Activated naive CD8-positive, alpha-beta T cell treated with anti-CD3 and anti-CD28 coated beads for 36 hours (primary cell): ENCODE results near the gene DNPH1. TPM values are rescaled to one million over a fixed set of nuclear protein-coding genes. Genes with fewer than 3 reads are reported as not detected.

ENCODE experiments used
- DNase-seq: peaks from one replicate; pipeline ENCODE4 v3.0.0; 2021
- H3K27ac Mint-ChIP-seq: one replicate; pipeline ENCODE4 v1.8.0; 2022; ENCODE audit warnings: mild to moderate bottlenecking, moderate library complexity, mixed read lengths
- H3K27me3 Mint-ChIP-seq: one replicate; pipeline ENCODE4 v1.8.0; 2022; ENCODE audit warnings: mild to moderate bottlenecking, mixed read lengths
- H3K36me3 Mint-ChIP-seq: one replicate; pipeline ENCODE4 v1.8.0; 2021; ENCODE audit warnings: mild to moderate bottlenecking, mixed read lengths
- H3K4me1 Mint-ChIP-seq: one replicate; pipeline ENCODE4 v1.8.0; 2021; ENCODE audit warnings: mixed read lengths
- H3K4me3 Mint-ChIP-seq: one replicate; pipeline ENCODE4 v1.8.0; 2022; ENCODE audit warnings: mild to moderate bottlenecking, moderate library complexity, mixed read lengths
- H3K9me3 Mint-ChIP-seq: one replicate; pipeline ENCODE4 v1.8.0; 2022; ENCODE audit warnings: mixed read lengths
- total RNA-seq, 2 experiments: library from RNA; stranded (reverse); gene quantifications; one replicate each; pipeline ENCODE4 v1.2.3, GENCODE V29; 2021

Gene DNPH1
- total RNA-seq, 2 experiments from 2014 or later: 55.8 to 56.1 TPM

GRCh38 chr6:43240950-43241349 is 11.7 kb upstream of the DNPH1 start:
- H3K27me3 Mint-ChIP-seq: peaks cover 17% of the 10 kb centered on the region
- no peak overlapping the region for H3K4me3 Mint-ChIP-seq
- no peaks in the 10 kb centered on the region for H3K4me1 Mint-ChIP-seq
- H3K36me3 Mint-ChIP-seq: peaks cover 4% of the 10 kb centered on the region
- H3K27ac Mint-ChIP-seq: no peak overlapping the region
- no peak for DNase-seq
- peaks cover 5% of the 10 kb centered on the region for H3K9me3 Mint-ChIP-seq

- H3K4me3 Mint-ChIP-seq: no peak overlapping the region
- H3K4me1 Mint-ChIP-seq: no peaks in the 10 kb centered on the region
- H3K27ac Mint-ChIP-seq: no peak overlapping the region
- H3K27me3 Mint-ChIP-seq: peaks cover 17% of the 10 kb centered on the region
- peaks cover 4% of the 10 kb centered on the region for H3K36me3 Mint-ChIP-seq
- no peak for DNase-seq
- peaks cover 5% of the 10 kb centered on the region for H3K9me3 Mint-ChIP-seq
Observed at GRCh38 chr6:43239054-43239453, 9.8 kb upstream of the DNPH1 start.

GRCh38 chr6:43235841-43236240 is 6.6 kb upstream of the DNPH1 start:
- Mint-ChIP-seq H3K4me3 (no peak overlapping the region), H3K27me3 (peaks cover 17% of the 10 kb centered on the region), H3K27ac (no peak overlapping the region), H3K36me3 (peaks cover 4% of the 10 kb centered on the region), H3K9me3 (peaks cover 5% of the 10 kb centered on the region), H3K4me1 (peaks cover 4% of the 10 kb centered on the region)
- no peak for DNase-seq

- Mint-ChIP-seq H3K4me3 (no peak overlapping the region), H3K27me3 (no peaks in the 10 kb centered on the region), H3K4me1 (peaks cover 22% of the 10 kb centered on the region), H3K27ac (no peak overlapping the region), H3K36me3 (peaks cover 17% of the 10 kb centered on the region), H3K9me3 (no peaks in the 10 kb centered on the region)
- no peak for DNase-seq
Observed at GRCh38 chr6:43231735-43232450, 2.6 kb upstream of the DNPH1 start.

- Mint-ChIP-seq H3K4me3 (no peak overlapping the region), H3K4me1 (peaks cover 28% of the 10 kb centered on the region), H3K27me3 (no peaks in the 10 kb centered on the region), H3K27ac (no peak overlapping the region), H3K9me3 (no peaks in the 10 kb centered on the region), H3K36me3 (peaks cover 25% of the 10 kb centered on the region)
- DNase-seq: no peak
Observed at GRCh38 chr6:43231053-43231452, 1.8 kb upstream of the DNPH1 start.

GRCh38 chr6:43229803-43230620 is 731 bp upstream of the DNPH1 start:
- peaks cover 37% of the 10 kb centered on the region for H3K4me1 Mint-ChIP-seq

GRCh38 chr6:43226192-43226851 is 3.0 kb downstream of the DNPH1 start:
- Mint-ChIP-seq H3K4me3 (peak overlapping the region; percentile 34), H3K4me1 (peaks cover 52% of the 10 kb centered on the region), H3K27me3 (no peaks in the 10 kb centered on the region), H3K9me3 (peaks cover 1% of the 10 kb centered on the region), H3K27ac (peak overlapping the region; percentile 97), H3K36me3 (peaks cover 53% of the 10 kb centered on the region)
- DNase-seq: no peak

More at GRCh38 chr6:43229803-43230620, 731 bp upstream of the DNPH1 start:
- Mint-ChIP-seq H3K9me3 (peaks cover 1% of the 10 kb centered on the region), H3K36me3 (peaks cover 35% of the 10 kb centered on the region), H3K4me3 (peak overlapping the region; percentile 81), H3K27ac (peak overlapping the region; percentile 90), H3K27me3 (no peaks in the 10 kb centered on the region)
- no peak for DNase-seq

GRCh38 chr6:43223175-43223574 is 6.1 kb downstream of the DNPH1 start:
- Mint-ChIP-seq H3K9me3 (peaks cover 1% of the 10 kb centered on the region), H3K4me1 (peaks cover 42% of the 10 kb centered on the region), H3K27me3 (no peaks in the 10 kb centered on the region), H3K36me3 (peaks cover 51% of the 10 kb centered on the region), H3K27ac (peak overlapping the region; percentile 14), H3K4me3 (no peak overlapping the region)
- no peak for DNase-seq

GRCh38 chr6:43222418-43223059 is 6.7 kb downstream of the DNPH1 start:
- Mint-ChIP-seq H3K4me3 (peak overlapping the region; percentile 20), H3K36me3 (peaks cover 45% of the 10 kb centered on the region), H3K4me1 (peaks cover 36% of the 10 kb centered on the region), H3K27ac (peak overlapping the region; percentile 38), H3K9me3 (peaks cover 1% of the 10 kb centered on the region), H3K27me3 (no peaks in the 10 kb centered on the region)
- no peak for DNase-seq

- no peak for DNase-seq
- Mint-ChIP-seq H3K4me3 (peak overlapping the region; percentile 3), H3K27ac (peak overlapping the region; percentile 60), H3K36me3 (peaks cover 36% of the 10 kb centered on the region), H3K27me3 (no peaks in the 10 kb centered on the region), H3K9me3 (peaks cover 1% of the 10 kb centered on the region), H3K4me1 (peaks cover 32% of the 10 kb centered on the region)
Observed at GRCh38 chr6:43221046-43221972, 8.0 kb downstream of the DNPH1 start.

GRCh38 chr6:43220439-43220951 is 8.8 kb downstream of the DNPH1 start:
- Mint-ChIP-seq H3K4me3 (no peak overlapping the region), H3K27ac (peak overlapping the region; percentile 22)

GRCh38 chr6:43219814-43220213 is 9.5 kb downstream of the DNPH1 start:
- Mint-ChIP-seq H3K27me3 (no peaks in the 10 kb centered on the region), H3K36me3 (peaks cover 25% of the 10 kb centered on the region), H3K27ac (peak overlapping the region; percentile 1), H3K4me3 (no peak overlapping the region), H3K9me3 (no peaks in the 10 kb centered on the region), H3K4me1 (peaks cover 20% of the 10 kb centered on the region)
- no peak for DNase-seq

More at GRCh38 chr6:43220439-43220951, 8.8 kb downstream of the DNPH1 start:
- peaks cover 24% of the 10 kb centered on the region for H3K4me1 Mint-ChIP-seq
- H3K36me3 Mint-ChIP-seq: peaks cover 27% of the 10 kb centered on the region
- H3K9me3 Mint-ChIP-seq: peaks cover under 1% of the 10 kb centered on the region
- DNase-seq: no peak
- no peaks in the 10 kb centered on the region for H3K27me3 Mint-ChIP-seq

- Mint-ChIP-seq H3K27me3 (no peaks in the 10 kb centered on the region), H3K27ac (no peak overlapping the region), H3K4me3 (no peak overlapping the region), H3K9me3 (no peaks in the 10 kb centered on the region), H3K4me1 (peaks cover 13% of the 10 kb centered on the region), H3K36me3 (peaks cover 20% of the 10 kb centered on the region)
- DNase-seq: no peak
Observed at GRCh38 chr6:43219119-43219518, 10.2 kb downstream of the DNPH1 start.

GRCh38 chr6:43217351-43217750 is 11.9 kb downstream of the DNPH1 start:
- Mint-ChIP-seq H3K9me3 (no peaks in the 10 kb centered on the region), H3K4me1 (peaks cover 9% of the 10 kb centered on the region), H3K4me3 (no peak overlapping the region), H3K27ac (no peak overlapping the region), H3K27me3 (no peaks in the 10 kb centered on the region), H3K36me3 (peaks cover 10% of the 10 kb centered on the region)
- DNase-seq: no peak
